GM06990 (cell line): Measurements from ENCODE around the gene TRPM8.

Experiments
- DNase-seq: peaks from one replicate; pipeline ENCODE4 v3.0.0-alpha.2; 2011; ENCODE audit not compliant: insufficient read length; ENCODE audit errors: extremely low read depth
- H3K27me3 ChIP-seq: replicated peaks from 2 replicates; pipeline ENCODE4 v1.6.0; 2011; ENCODE audit warnings: low read length; ENCODE audit not compliant: control insufficient read depth, insufficient read depth
- H3K36me3 ChIP-seq: 2 replicates; pipeline ENCODE4 v1.5.1; 2011; ENCODE audit warnings: low read length; ENCODE audit not compliant: control insufficient read depth, insufficient read depth
- H3K4me3 ChIP-seq: replicated peaks from 2 replicates; pipeline ENCODE4 v1.5.1; 2011; ENCODE audit warnings: low read depth, mild to moderate bottlenecking, control low read depth, low read length
- CTCF ChIP-seq: IDR thresholded peaks from 2 replicates; pipeline ENCODE4 v1.5.1; 2011; ENCODE audit warnings: low read length, control low read depth, mild to moderate bottlenecking, inconsistent platforms; ENCODE audit not compliant: insufficient read depth, poor library complexity, severe bottlenecking

Gene TRPM8

GRCh38 chr2:234020332-234020731 is 103.2 kb downstream of the TRPM8 start:
- H3K36me3 ChIP-seq: no peaks in the 10 kb centered on the region
- H3K27me3 ChIP-seq: no peaks in the 10 kb centered on the region; the same call in 1 of the 2 replicates
- no peak for DNase-seq
- H3K4me3 ChIP-seq: no peak overlapping the region
- TF ChIP-seq CTCF: no peak

- Histone ChIP-seq H3K27me3 (no peaks in the 10 kb centered on the region; the same call in 1 of the 2 replicates), H3K36me3 (no peaks in the 10 kb centered on the region), H3K4me3 (no peak overlapping the region)
- no peak for DNase-seq
- no peak for TF ChIP-seq CTCF
These were observed 105.3 kb downstream of the TRPM8 start for GRCh38 chr2:234022424-234022823.

GRCh38 chr2:234024304-234024703 is 107.1 kb downstream of the TRPM8 start:
- DNase-seq: no peak

GRCh38 chr2:234025466-234025865 is 108.3 kb downstream of the TRPM8 start:
- Histone ChIP-seq H3K36me3 (no peaks in the 10 kb centered on the region), H3K4me3 (no peak overlapping the region), H3K27me3 (no peaks in the 10 kb centered on the region; the same call in 1 of the 2 replicates)
- peak; percentile 8 for DNase-seq
- TF ChIP-seq CTCF: no peak

More at GRCh38 chr2:234024304-234024703, 107.1 kb downstream of the TRPM8 start:
- no peak for TF ChIP-seq CTCF
- Histone ChIP-seq H3K36me3 (no peaks in the 10 kb centered on the region), H3K4me3 (no peak overlapping the region), H3K27me3 (no peaks in the 10 kb centered on the region; the same call in 1 of the 2 replicates)

GRCh38 chr2:234025891-234026401 is 108.8 kb downstream of the TRPM8 start:
- no peaks in the 10 kb centered on the region for H3K36me3 ChIP-seq
- no peak for TF ChIP-seq CTCF
- H3K4me3 ChIP-seq: no peak overlapping the region
- H3K27me3 ChIP-seq: peaks cover under 1% of the 10 kb centered on the region
- DNase-seq: no peak
